Measurements from ENCODE around the gene OR8H1.

The OR8H1 gene, protein sequence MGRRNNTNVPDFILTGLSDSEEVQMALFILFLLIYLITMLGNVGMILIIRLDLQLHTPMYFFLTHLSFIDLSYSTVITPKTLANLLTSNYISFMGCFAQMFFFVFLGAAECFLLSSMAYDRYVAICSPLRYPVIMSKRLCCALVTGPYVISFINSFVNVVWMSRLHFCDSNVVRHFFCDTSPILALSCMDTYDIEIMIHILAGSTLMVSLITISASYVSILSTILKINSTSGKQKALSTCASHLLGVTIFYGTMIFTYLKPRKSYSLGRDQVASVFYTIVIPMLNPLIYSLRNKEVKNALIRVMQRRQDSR

DNA sequence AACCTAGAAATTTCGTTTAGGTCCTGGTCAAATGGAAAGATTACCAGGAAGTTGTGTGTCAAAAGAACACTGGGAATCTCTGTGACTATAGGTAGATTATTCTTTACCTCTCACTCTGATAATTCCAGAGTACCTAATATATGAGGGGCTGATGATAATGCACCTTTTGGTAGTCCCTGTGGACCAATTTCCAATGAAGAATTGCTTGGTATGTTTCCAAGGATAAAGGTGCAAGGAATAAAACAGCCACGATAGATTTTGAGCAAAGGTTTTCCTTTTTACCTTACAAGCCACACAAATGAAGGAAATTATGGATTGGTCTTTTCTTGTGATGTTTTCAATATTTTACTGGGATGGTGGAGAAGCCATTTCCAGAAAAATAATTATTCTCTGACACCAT is at the start of gene OR8H1:
OR8H1 (minus strand) TSS at position 101 of the 400 bp plus-strand sequence. CDS start 1,192 bp downstream, outside the sequence.
- no peak for DNase-seq (ENCODE audit: low read depth in 2 of 2)

DNA sequence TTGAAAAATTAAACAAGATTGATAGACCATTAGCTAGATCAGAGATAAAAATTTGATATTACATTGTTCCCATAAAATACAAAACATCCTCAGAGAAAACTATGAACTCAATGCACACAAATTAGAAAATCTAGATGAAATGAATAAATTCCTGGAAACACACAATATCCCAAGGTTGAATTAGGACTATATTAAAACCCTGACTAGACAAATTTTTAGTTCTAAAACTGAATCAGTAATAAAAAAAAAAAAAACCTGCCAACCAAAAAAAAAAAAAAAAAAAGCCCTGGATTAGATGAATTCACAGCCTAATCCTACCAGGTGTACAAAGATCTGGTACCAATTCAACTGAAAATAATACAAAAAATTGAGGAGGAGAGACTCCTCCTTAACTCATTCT is 48.2 kb upstream of the OR8H1 start:
- DNase-seq (ENCODE audit: low read depth in 2 of 2) = no peak

DNA sequence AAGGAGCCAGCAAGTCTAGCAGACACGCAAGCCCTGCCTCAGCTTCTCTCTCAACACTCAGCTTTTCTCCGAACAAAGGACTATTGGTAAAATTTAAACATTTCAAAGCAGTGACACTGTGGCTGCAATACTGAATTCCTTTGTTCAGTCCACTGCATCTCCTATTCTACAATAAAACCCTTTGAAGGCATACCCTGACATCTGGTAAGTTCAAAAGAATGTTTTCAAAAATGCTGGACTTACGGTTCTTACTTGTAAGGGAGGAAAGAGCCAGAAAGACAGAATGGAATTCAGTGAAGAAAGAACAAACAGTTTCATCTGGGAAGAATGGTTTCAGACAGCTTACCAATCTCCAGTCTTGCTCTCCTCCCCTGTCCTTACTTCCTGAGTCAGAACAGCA is 41.1 kb upstream of the OR8H1 start:
- no peak for DNase-seq (ENCODE audit: low read depth in 2 of 2)

DNA sequence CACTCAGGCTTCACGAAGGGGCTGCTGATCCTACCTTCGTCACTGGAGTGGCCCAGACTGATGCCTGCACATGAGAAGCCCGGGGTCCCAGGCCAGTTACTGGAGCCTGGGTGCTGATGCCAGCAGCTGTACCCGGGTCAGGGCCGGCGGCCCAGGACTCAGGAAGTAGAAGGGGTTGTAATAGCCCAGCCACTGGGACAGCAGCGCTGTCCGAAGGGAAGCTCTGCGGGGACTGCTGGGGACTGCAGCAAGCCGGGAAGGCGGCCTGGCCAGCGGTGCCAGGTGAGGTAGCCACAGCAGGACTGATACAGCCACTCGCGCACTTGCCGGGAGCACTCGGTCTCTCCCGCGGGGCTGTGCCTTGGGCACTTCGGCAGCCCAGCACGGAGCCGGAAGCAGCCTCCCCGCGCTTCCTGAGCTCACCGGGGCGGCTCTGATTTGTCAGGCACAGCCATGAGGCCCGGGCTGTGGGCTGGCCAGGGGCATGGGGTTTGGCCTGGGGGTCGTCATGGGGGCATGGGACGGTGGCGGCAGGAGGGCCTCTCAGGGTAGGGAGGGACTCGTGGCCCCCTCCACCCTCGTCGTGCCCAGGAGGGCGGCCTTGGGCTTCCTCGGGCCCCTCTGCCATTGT is 39.9 kb upstream of the OR8H1 start:
- no peak for DNase-seq (ENCODE audit: low read depth in 2 of 2)

DNA sequence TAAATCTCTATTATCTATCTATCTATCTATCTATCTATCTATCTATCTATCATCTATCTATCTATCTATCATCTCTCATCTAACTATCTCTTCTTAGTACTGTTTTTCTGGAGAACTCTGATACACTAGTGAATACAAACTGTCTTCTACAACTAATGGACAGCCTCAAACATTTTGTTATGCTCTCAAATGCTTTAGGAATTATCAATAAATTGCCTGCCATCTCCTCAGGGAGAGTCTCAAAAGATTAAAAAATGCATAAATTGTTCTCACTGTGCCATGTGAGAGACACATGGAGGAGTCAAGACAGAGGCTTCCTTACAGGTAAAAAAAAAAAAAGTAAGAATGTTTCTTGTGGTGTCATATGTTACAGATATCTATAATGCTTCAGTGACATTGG is 22.8 kb upstream of the OR8H1 start, which contains the start of gene OR8K3:
OR8K3 (plus strand) TSS at position 301 of the 400 bp plus-strand sequence. CDS start 3,163 bp downstream, outside the sequence.
- DNase-seq (ENCODE audit: low read depth in 2 of 2) = no peak

DNA sequence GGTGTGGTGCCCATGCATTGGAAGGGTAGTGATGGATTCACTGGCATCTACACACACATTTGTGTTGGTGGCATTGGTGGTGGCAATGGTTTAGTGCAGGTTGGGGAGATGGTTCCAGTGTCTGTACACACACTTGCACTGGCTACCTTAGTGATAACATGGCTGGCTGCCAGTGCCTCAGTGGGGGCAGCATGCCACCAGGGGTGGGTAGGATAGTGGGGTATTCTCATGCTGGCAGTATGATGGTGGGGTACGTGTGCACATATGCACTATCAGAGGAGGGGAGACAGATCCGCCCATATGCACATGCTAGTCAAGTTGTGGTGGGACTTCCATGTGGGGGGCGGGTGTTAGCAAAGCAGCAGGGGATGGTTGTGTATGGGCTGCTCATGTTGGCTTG is 15.8 kb upstream of the OR8H1 start:
- DNase-seq (ENCODE audit: low read depth in 2 of 2) = no peak

DNA sequence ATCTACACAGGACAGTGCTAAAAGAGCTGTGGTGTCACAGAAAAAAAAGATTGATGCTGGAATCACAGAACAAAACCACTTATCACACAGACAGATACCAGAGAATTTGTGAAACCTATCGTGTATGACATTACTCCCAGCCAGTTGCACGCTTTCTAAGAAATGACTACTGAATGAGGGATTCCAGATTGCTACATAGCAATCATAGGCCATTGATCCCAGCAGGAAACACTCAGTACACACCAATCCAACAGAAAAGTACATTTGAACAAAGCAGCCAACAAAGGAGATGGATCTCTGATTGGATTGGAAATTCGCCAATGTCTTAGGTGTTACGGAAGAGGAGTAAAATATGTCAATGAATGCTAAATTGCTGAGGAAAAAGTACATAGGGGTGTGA is 4.8 kb upstream of the OR8H1 start:
- DNase-seq (ENCODE audit: low read depth in 2 of 2) = no peak

DNA sequence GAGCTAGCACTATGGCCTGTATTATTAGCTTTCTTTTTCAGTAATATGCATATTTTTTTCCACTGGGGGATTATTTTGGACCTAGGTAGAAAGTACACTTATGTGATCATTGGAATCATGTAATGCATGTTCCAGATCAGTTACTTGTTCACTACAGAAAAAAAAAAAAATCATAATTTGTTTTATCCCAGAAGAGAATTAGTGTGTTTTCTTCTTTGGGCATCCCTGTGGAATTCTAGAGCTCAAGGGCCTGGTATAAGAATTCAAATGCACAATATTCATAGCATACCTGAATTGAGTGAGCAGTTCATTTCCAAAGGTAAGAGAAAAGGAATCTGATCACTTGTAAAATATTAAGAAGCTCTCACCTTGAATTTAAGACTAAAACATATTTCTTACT is 18.2 kb downstream of the OR8H1 start, which contains the start of gene OR5T1:
OR5T1 (plus strand) TSS at position 301 of the 400 bp plus-strand sequence. CDS start 1,485 bp downstream, outside the sequence.
- no peak for DNase-seq (ENCODE audit: low read depth in 2 of 2)

DNA sequence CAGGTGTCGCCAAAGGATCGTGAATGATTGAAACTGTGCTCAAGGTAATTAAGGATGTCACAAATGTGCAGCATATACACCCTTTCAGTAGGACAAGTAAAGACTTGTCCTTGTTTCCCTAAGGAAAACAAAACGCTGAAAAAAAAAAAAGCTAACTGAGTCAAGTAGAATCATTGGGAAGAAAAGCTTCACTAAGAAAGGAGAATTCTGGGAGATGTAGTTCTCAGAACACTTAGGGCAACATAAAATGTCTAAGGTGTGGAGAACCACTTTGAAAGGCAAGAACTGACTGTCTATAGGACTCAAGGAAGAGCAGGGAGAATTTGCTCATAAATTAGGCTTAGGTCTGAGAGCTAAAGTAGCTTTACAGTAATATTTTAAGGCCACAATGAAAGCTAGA is 21.0 kb downstream of the OR8H1 start:
- no peak for DNase-seq (ENCODE audit: low read depth in 2 of 2)

DNA sequence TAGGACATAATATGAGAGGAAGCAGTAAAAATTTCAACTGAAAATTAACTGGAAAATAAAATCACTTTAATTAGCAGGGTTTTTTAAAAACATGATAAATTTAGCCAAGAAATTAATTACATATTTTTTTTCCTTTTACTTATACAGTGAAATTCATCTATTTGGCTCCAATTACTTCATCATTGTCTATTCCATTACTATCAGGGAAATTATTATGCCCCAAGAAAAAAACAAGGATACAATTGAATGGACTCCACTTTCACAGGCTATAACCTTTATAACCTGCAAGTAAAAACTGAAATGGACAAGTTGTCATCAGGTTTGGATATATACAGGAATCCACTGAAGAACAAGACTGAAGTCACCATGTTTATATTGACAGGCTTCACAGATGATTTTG is 40.1 kb downstream of the OR8H1 start, which contains the start of gene OR5T3:
OR5T3 (plus strand) TSS at position 301 of the 400 bp plus-strand sequence; CDS start at position 301, 0 bp downstream.
- no peak for DNase-seq (ENCODE audit: low read depth in 2 of 2)
